ENCODE measurements around the gene BCAR3. TPM values are rescaled to one million over a fixed set of nuclear protein-coding genes. Genes with fewer than 3 reads are reported as not detected.

The BCAR3 gene
- total RNA-seq, 1 donor from 2014 or later, result 16.6 TPM

DNA sequence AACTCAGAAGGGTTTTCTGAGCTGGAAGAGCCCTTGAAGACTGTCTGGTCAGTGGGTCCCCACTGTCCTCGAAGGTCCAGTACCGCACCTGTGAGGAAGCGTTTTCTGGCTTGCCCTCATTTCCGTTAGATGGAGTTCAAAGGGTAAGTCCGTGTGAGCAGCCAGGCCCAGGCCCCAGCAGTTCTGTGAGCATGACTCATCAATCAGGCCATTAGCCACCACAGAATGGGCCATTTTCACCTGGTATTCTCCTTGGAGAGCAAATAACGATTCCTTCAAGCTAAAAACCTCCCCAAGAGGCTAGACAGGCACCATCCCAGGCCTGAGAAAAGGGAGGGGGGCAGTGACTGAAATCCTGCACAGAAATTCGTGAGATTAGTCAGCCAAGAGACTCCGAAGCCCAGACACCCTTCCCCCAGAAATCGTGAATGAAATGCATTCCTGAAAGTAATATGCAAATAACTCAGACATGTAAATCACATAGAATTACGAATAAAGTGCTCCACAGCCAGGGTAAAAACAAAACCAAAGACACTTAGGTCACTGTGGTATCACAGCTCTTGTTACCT, 66.0 kb downstream of the BCAR3 start:
- Mint-ChIP-seq H3K36me3 (peaks cover 14% of the 10 kb centered on the region), H3K4me1 (ENCODE audit: unreplicated experiment) (peaks cover 86% of the 10 kb centered on the region), H3K4me3 (no peak overlapping the region), H3K9me3 (peaks cover 3% of the 10 kb centered on the region), H3K27ac (peak overlapping the region; percentile 66), H3K27me3 (no peaks in the 10 kb centered on the region)
- DNase-seq (ENCODE audit: extremely low spot score, unreplicated experiment), result no peak
- no peak for TF ChIP-seq CTCF (conservative IDR thresholded peaks at IDR 0.05)

- Mint-ChIP-seq H3K27me3 (no peaks in the 10 kb centered on the region), H3K27ac (peak overlapping the region; percentile 66), H3K4me1 (ENCODE audit: unreplicated experiment) (peaks cover 80% of the 10 kb centered on the region), H3K4me3 (no peak overlapping the region), H3K9me3 (no peaks in the 10 kb centered on the region), H3K36me3 (peaks cover 12% of the 10 kb centered on the region)
- DNase-seq (ENCODE audit: extremely low spot score, unreplicated experiment), result no peak
- no peak for TF ChIP-seq CTCF (conservative IDR thresholded peaks at IDR 0.05)
Measured at GRCh38 chr1:93614986-93615581, 66.6 kb downstream of the BCAR3 start.

DNA sequence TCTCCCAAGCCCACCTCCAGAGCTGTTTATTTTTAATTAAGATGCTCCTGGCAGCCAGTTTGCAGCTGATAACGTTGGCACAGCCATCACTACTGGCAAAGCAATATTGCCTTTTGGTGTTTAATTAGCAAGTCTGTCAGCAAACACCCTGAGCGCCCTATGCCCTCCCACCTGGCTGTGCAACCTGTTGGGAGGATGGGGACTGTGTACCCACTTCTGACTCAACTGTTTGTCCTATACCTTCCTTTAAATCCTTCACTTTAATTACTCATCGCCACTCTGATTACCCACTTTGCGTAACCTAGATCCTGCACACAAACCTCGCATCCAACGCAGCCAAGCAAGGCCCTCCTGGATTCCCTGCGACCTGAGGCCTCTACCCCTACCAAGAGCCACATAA, 67.1 kb downstream of the BCAR3 start:
- Mint-ChIP-seq H3K36me3 (peaks cover 12% of the 10 kb centered on the region), H3K27ac (peak overlapping the region; percentile 62), H3K27me3 (no peaks in the 10 kb centered on the region), H3K9me3 (no peaks in the 10 kb centered on the region), H3K4me1 (ENCODE audit: unreplicated experiment) (peaks cover 82% of the 10 kb centered on the region), H3K4me3 (peak overlapping the region; percentile 25)
- no peak for DNase-seq (ENCODE audit: extremely low spot score, unreplicated experiment)
- no peak for TF ChIP-seq CTCF (conservative IDR thresholded peaks at IDR 0.05)

DNA sequence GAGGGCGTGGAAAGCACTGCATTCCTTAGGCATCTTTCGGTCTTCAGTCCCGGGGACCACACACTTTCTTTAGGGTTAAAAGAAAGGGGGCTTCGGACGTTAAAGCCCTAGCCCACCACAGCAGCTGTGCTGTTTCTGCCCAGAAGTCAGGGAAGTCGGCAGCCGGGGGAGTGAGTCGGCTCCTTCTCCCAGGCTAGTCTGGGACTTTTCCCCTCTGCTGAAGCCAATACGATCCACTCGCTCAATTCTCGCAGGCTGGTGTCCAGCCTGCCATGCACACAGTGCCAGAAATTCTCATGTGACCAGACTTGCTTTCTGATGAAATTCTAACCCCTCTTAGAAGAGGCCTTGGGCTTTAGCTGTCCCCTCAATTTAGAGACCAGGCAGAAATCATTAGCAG, 67.7 kb downstream of the BCAR3 start:
- Mint-ChIP-seq H3K4me1 (ENCODE audit: unreplicated experiment) (peaks cover 81% of the 10 kb centered on the region), H3K27me3 (no peaks in the 10 kb centered on the region), H3K4me3 (peak overlapping the region; percentile 52), H3K27ac (peak overlapping the region; percentile 36), H3K9me3 (no peaks in the 10 kb centered on the region), H3K36me3 (peaks cover 8% of the 10 kb centered on the region)
- no peak for DNase-seq (ENCODE audit: extremely low spot score, unreplicated experiment)
- TF ChIP-seq CTCF (conservative IDR thresholded peaks at IDR 0.05), result no peak

- no peak for TF ChIP-seq CTCF (conservative IDR thresholded peaks at IDR 0.05)
- peak overlapping the region; percentile 9 for H3K27ac Mint-ChIP-seq
- H3K4me3 Mint-ChIP-seq, result peak overlapping the region; percentile 52
Measured at GRCh38 chr1:93612510-93612909, 69.1 kb downstream of the BCAR3 start.

More at GRCh38 chr1:93612510-93612909, 69.1 kb downstream of the BCAR3 start:
- H3K36me3 Mint-ChIP-seq, result peaks cover 10% of the 10 kb centered on the region
- H3K27me3 Mint-ChIP-seq, result no peaks in the 10 kb centered on the region
- no peaks in the 10 kb centered on the region for H3K9me3 Mint-ChIP-seq
- no peak for DNase-seq (ENCODE audit: extremely low spot score, unreplicated experiment)
- H3K4me1 Mint-ChIP-seq (ENCODE audit: unreplicated experiment), result peaks cover 77% of the 10 kb centered on the region

Data from type B pancreatic cell (in vitro differentiated cells).